Measurements from ENCODE around the gene FHL1.

FHL1 gene

DNA sequence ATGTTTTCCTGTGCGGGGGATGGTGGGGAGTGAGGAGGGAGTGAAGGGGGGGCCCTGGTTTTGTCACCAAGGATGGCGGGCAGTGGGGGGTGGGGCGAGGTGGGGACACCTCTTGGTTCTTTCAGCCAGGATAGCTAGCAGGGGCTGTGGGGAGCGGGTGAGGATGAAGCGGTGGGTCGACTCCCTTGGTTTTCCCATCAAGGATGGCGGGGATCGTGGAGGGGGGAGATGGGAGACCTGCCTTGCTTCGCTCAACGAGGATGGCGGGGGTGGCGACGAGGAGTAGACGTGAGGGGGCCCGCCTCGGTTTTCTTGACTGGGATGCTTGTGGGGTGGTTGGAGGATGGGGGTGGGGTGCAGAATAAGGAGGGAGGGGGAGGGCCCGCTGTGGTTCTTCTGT, 643 bp downstream of the FHL1 start:
- TF ChIP-seq, protein P1, sequence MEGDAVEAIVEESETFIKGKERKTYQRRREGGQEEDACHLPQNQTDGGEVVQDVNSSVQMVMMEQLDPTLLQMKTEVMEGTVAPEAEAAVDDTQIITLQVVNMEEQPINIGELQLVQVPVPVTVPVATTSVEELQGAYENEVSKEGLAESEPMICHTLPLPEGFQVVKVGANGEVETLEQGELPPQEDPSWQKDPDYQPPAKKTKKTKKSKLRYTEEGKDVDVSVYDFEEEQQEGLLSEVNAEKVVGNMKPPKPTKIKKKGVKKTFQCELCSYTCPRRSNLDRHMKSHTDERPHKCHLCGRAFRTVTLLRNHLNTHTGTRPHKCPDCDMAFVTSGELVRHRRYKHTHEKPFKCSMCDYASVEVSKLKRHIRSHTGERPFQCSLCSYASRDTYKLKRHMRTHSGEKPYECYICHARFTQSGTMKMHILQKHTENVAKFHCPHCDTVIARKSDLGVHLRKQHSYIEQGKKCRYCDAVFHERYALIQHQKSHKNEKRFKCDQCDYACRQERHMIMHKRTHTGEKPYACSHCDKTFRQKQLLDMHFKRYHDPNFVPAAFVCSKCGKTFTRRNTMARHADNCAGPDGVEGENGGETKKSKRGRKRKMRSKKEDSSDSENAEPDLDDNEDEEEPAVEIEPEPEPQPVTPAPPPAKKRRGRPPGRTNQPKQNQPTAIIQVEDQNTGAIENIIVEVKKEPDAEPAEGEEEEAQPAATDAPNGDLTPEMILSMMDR (conservative IDR thresholded peaks at IDR 0.05), result no peak
- no peak for TF ChIP-seq ZFX (IDR thresholded peaks at IDR 0.05)
- no peak overlapping the region for H3K27ac ChIP-seq

DNA sequence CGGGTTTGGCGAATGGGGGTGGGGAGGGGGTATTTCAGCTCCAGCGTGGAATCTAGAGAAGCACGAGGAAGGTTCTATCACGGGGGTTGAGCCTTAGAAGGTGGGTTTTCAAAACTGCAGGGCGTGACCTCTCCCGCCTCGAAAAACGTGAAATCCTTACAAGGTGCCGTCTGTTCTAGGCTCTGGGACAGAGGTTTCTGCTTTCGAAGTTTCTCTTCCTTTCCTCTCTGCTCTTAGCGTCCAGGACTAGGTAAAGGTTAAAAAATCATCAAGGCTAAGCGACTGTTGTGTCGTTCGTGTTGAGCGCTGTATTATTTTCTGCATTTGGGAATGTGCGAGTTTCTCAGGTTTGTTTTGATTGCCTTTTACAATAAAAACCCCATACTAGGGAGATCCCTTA, 1.1 kb downstream of the FHL1 start:
- TF ChIP-seq ZFX (IDR thresholded peaks at IDR 0.05), result no peak
- TF ChIP-seq, protein P1 (conservative IDR thresholded peaks at IDR 0.05), result no peak
- no peak overlapping the region for H3K27ac ChIP-seq

DNA sequence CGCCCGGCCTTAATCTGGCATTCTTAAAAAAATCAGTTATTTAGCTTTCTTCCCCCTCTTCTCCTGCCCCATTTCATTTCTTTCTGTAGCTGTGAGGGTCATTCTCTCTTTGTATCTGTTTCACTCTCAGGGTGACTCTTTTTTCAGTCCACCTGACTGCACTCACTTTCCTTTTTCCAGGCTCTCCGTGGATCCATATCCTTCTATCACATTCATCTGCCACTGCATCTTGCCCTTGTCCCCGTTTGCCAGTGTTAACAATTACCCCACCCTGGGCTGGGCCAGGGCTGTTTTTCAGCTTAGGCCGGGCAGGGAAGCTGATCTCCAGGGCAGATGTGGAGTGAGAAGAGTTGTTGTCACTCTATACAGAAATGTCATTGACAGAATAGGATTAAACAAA, 7.7 kb downstream of the FHL1 start:
- TF ChIP-seq, protein P1 (conservative IDR thresholded peaks at IDR 0.05), result no peak
- no peak for TF ChIP-seq ZFX (IDR thresholded peaks at IDR 0.05)
- H3K27ac ChIP-seq, result no peak overlapping the region

DNA sequence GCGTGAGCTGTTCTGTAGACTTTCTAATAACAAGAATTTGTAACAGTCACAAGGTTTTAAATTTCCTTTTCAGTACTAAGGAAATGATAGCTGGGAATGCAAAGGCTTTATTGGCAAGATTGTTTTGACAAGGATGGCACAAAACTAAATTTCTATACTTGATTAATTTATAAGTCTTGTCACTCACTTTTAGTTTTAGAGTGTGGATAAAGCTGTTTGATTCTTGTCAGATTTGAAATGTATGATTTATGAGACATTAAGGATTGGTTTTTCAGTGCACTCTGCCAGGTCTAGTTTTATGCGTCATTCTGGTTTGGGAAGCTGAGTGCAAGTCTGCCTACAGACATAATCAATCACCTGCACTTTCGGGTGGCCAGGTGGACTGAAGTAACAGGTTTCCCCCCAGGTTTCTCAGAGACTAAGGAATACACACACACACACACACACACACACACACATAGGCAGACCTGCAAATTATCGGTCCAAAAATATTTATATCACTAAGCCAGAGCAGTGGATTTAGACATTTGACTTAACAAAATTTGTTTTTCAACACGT, 9.3 kb downstream of the FHL1 start:
- TF ChIP-seq ZFX (IDR thresholded peaks at IDR 0.05), result no peak
- TF ChIP-seq, protein P1 (conservative IDR thresholded peaks at IDR 0.05), result no peak
- H3K27ac ChIP-seq, result no peak overlapping the region

DNA sequence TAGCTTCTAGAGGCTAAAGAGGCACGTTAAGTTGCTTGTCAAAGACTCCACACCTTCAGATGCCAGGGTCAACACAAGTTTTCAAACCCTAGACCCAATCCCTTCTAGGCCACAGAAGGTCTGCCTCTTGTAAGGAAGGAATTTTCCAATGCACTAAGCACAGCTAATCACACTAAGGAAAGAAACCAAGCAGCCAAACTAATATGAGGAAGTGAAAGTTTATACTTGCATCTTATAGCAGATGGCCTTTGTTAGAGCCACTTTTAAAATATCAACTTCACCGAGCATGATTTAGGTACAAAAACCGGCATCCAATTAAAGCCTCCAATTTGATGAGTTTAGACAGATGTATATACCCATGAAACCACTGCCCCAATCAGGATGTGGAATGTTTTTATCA, 9.9 kb downstream of the FHL1 start:
- TF ChIP-seq ZFX (IDR thresholded peaks at IDR 0.05), result no peak
- TF ChIP-seq, protein P1 (conservative IDR thresholded peaks at IDR 0.05), result no peak
- H3K27ac ChIP-seq, result no peak overlapping the region

DNA sequence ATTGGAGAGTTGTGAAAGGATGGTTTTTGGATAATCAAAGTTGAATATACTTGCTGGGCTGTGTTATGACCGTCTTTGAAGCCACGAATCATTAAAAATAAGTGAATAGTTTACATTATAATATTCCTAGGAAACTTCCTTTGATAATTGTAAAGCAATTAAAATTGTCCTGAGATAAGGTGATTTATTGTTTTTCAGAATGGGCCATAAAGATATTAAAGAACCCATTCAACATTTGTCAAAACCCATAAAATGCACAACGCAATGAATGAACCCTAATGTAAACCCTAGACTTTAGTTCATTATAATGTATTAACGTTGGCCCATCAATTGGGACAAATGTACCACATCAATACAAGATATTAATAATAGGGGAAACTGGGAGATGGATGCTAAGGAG, 11.4 kb downstream of the FHL1 start:
- TF ChIP-seq, protein P1 (conservative IDR thresholded peaks at IDR 0.05), result no peak
- no peak for TF ChIP-seq ZFX (IDR thresholded peaks at IDR 0.05)
- no peak overlapping the region for H3K27ac ChIP-seq

DNA sequence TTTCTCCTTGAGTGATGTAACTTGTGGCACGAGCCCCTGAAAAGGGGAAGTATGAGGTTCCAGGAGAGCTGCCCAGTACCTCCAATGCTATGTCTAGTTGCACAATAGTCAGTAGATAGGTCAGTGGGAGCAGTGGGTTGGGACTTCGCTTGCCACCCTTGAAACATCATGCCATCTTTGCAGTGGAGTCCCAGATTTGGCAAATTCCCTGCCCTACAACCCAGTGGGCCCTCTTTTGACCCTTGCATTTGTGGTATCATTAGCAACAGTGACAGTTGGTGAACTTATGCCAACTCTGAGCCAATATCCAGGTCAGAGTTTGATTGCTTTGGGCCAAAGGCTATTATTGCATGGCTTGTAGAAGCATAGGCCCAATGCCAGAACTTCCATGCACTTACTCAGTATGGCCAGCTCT, 12.3 kb downstream of the FHL1 start:
- TF ChIP-seq, protein P1 (conservative IDR thresholded peaks at IDR 0.05), result no peak
- TF ChIP-seq ZFX (IDR thresholded peaks at IDR 0.05), result no peak

More for the DNA sequence above, 12.3 kb downstream of the FHL1 start:
- H3K27ac ChIP-seq, result no peak overlapping the region
